AG09309 (cell line): ENCODE measurements around the gene PLA2G2A.
"Not testable (repeated sequence)": the region's sequence is repeated elsewhere in the genome, so short reads cannot be mapped to it uniquely, and the experiment has no call there.

Experiments
- DNase-seq: peaks from one replicate; pipeline ENCODE4 v3.0.0-alpha.2; 2010; ENCODE audit warnings: low read depth
- H3K4me3 ChIP-seq: 2 replicates; pipeline ENCODE4 v1.5.1; 2011; ENCODE audit warnings: mild to moderate bottlenecking, low read depth, low read length, moderate library complexity; ENCODE audit not compliant: control insufficient read depth
- TF ChIP-seq, protein P1 (sequence below): IDR thresholded peaks from 2 replicates; pipeline ENCODE4 v1.5.1; 2011; ENCODE audit warnings: mild to moderate bottlenecking, low read depth, low read length, inconsistent platforms; ENCODE audit not compliant: insufficient read depth, control insufficient read depth; ENCODE audit errors: missing control alignments

The PLA2G2A gene

DNA sequence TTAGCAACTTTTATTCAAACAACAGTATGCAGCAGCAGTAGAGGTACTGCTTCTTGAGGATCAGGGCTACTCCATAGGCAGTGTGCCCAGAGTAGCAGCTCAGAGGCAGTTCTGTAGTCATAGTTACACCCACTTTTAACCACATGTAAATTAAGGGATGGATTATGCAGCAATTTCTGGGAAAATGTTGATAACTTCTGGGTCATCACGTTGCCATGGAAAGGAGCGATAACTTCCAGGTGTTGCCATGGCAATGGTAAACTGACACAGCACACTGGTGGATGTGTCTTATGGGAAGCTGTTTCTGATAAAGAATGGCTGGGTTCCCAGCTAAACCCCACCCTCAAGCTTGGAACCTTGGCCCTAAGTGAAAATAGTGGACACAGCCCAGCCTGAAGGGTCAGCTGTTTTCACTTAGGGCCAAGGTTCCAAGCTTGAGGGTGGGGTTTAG, 29.0 kb upstream of the PLA2G2A start:
- DNase-seq = peak; percentile 4
- H3K4me3 ChIP-seq = no peak overlapping the region
- TF ChIP-seq, protein P1, sequence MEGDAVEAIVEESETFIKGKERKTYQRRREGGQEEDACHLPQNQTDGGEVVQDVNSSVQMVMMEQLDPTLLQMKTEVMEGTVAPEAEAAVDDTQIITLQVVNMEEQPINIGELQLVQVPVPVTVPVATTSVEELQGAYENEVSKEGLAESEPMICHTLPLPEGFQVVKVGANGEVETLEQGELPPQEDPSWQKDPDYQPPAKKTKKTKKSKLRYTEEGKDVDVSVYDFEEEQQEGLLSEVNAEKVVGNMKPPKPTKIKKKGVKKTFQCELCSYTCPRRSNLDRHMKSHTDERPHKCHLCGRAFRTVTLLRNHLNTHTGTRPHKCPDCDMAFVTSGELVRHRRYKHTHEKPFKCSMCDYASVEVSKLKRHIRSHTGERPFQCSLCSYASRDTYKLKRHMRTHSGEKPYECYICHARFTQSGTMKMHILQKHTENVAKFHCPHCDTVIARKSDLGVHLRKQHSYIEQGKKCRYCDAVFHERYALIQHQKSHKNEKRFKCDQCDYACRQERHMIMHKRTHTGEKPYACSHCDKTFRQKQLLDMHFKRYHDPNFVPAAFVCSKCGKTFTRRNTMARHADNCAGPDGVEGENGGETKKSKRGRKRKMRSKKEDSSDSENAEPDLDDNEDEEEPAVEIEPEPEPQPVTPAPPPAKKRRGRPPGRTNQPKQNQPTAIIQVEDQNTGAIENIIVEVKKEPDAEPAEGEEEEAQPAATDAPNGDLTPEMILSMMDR = no peak

DNA sequence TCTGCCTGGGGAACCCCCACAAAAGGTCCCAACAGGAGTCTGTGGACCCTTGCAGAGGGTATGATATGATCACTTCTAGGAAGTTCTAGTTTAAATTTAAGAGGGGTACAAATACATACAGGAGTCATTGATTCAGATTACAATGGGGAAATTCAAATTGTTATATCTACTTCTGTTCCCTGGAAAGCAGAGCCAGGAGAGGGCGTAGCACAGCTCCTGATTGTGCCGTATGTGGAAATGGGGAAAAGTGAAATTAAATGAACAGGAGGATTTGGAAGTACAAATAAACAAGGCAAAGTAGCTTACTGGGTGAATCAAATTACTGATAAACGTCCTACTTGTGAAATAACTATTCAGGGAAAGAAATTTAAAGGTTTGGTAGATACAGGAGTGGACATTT, 19.4 kb upstream of the PLA2G2A start:
- H3K4me3 ChIP-seq, DNase-seq: not testable (repeated sequence)
- TF ChIP-seq, protein P1 = peak; percentile 20

DNA sequence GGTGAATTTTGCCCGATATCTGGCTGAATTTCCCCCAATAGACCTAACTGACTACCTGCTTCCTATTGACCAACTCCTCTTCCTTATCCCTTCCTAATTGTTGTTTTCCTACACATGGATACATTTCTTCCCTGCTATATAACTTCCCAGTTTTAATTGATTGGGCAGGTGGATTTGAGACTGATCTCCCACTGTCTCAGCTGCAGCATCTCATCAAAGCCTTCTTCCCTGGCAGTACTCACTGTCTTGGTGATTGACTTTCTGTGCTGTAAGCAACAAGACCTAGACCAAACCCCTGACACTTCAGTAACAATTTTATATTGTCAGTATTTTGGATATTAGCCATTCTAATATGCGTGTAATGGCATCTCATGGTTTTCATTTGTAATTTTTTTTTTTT, 11.3 kb upstream of the PLA2G2A start:
- DNase-seq = no peak
- H3K4me3 ChIP-seq = no peak overlapping the region
- TF ChIP-seq, protein P1 = no peak

DNA sequence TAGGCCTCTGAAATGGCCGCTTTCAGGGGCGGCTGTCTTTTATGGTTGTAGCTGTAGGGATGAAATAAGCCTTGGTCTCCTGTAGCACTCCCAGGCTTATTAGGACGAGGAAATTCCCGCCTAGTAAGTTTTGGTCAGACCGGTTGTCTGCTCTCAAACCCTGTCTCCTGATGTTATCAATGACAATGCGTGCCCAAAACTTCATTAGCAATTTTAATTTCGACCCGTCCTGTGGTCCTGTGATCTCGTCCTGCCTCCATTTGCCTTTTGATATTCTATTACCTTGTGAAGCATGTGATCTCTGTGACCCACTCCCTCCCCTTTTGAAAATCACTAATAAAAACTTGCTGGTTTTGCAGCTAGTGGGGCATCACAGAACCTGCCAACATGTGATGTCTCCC, 10.8 kb upstream of the PLA2G2A start:
- DNase-seq, H3K4me3 ChIP-seq: not testable (repeated sequence)

DNA sequence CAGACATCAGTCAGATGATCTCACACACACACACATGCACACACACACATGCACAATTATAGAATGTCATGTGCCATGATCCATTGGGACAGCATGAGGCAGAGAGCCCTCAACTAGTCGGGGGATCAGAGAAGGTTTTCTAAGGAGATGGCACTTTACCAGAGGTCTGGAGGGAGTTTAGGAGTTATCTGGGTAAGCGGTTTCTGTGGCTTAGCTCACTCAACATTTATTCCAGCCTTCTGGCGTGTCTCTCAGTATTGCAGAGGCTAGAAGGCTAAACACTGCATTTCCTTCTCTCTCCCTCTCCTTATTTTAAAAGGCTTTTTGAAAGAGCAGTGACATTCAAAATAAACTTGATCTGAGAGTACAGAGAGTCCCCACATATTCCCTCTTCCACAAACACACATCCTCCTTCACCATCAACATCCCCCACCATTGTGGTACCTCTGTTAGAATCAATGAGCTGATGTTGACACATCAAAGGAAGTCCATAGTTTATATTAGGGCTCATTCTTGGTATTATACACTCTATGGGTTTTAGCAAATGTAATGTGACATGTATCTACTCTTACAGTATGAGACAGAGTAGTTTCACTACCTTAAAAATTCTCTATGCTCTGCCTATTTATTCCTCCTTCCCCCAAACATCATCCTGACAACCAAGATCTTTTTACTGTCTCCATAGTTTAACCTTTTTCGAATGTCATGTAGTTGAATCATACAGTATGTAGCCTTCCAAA, 9.0 kb upstream of the PLA2G2A start:
- no peak for DNase-seq
- H3K4me3 ChIP-seq = no peak overlapping the region

DNA sequence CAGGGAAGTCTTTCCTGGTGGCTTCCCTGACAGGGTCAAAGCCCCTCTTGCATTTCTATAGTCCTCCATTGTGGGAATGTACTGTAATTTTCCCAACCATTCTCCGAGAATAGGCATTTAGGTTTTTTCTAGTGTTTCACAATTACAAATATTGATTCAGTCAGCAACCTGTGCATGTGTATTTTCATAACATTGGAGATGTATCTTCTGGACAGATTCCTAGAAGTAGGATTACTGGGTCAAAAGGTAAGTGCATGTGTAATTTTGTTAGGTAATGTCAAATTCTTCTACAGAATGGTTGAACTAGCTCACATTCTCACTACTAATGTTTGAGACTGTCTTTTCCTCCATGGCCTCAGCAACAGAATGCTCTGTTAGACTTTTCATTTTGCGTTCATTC, 8.3 kb upstream of the PLA2G2A start:
- TF ChIP-seq, protein P1 = no peak
- DNase-seq = no peak
- no peak overlapping the region for H3K4me3 ChIP-seq

More for the DNA sequence above, 9.0 kb upstream of the PLA2G2A start:
- TF ChIP-seq, protein P1 = no peak

DNA sequence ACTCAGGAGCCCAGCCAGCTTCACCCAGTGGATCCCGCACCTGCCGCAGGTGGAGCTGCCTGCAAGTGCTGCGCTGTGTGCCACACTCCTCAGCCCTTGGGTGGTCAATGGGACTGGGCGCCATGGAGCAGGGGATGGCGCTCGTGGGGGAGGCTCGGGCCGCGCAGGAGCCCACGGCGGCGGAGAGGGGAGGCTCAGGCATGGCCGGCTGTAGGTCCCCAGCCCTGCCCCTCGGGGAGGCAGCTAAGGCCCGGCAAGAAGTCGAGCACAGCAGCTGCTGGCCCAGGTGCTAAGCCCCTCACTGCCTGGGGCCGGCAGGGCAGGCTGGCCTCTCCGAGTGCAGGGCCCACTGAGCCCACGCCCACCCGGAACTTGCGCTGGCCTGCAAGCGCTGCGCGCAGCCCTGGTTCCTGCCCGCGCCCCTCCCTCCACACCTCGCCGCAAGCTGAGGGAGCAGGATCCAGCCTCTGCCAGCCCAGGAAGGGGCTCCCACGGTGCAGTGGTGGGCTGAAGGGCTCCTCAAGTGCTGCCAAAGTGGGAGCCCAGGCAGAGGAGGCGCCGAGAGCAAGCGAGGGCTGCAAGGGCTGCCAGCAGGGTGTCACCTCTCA, 5.1 kb upstream of the PLA2G2A start:
- H3K4me3 ChIP-seq, DNase-seq: not testable (repeated sequence)
